SK-N-SH (cell line): ENCODE data around the gene TRMT44. TPM values are rescaled to one million over a fixed set of nuclear protein-coding genes. Genes with fewer than 3 reads are reported as not detected.

Experiments
- CTCF ChIA-PET: fragments of 300-600, 350-600 bp; formaldehyde crosslinking; extraction: SDS; loops from one replicate; lab custom pipeline; 2021; lab: Yijun Ruan, JAX
- POLR2A ChIA-PET: fragments of 350-600 bp; sonication (Branson Sonifier 250); formaldehyde crosslinking; extraction: SDS; loops from one replicate; lab custom pipeline; 2020; ENCODE audit warnings: antibody characterized with exemption, inconsistent platforms; lab: Yijun Ruan, JAX
- DNase-seq: peaks from one replicate; pipeline ENCODE4 v3.0.0; 2012
- H2AFZ ChIP-seq: fragments of 200-600 bp; sonication (generic); 2 replicates; pipeline ENCODE4 v1.8.1; 2016; ENCODE audit warnings: antibody characterized with exemption, mild to moderate bottlenecking, low read depth
- H3F3A ChIP-seq: fragments of 200-600 bp; sonication (generic); replicated peaks from 2 replicates; pipeline ENCODE3; 2016; ENCODE audit warnings: antibody characterized with exemption, mild to moderate bottlenecking; ENCODE audit not compliant: insufficient read depth
- H3K27ac ChIP-seq, 2 experiments: fragments of 200-500 bp in 1 of 2; fragments of 200-600 bp in 1 of 2; sonication (Bioruptor generic) in 1 of 2; sonication (generic), shearing (Covaris generic) in 1 of 2; 2 replicates each; pipeline versions ENCODE4 v1.5.1 to v1.6.1; 2014 to 2016; ENCODE audit warnings: low read depth in 2 of 2, inconsistent platforms in 1 of 2, low read length in 1 of 2, mild to moderate bottlenecking in 1 of 2, mixed read lengths in 1 of 2
- H3K27me3 ChIP-seq: fragments of 200-600 bp; sonication (generic), shearing (Covaris generic); 2 replicates; pipeline ENCODE4 v1.6.1; 2016; ENCODE audit warnings: mixed run types; ENCODE audit not compliant: insufficient read depth
- H3K36me3 ChIP-seq, 2 experiments: fragments of 200-500 bp in 1 of 2; fragments of 200-600 bp in 1 of 2; sonication (Bioruptor generic) in 1 of 2; sonication (generic) in 1 of 2; replicated peaks in 1 of 2; 2 replicates each; pipeline versions ENCODE3 to v1.5.1; 2014 to 2016; ENCODE audit warnings: low read length in 1 of 2, mild to moderate bottlenecking in 1 of 2; ENCODE audit not compliant: insufficient read depth in 2 of 2, control insufficient read depth in 1 of 2
- H3K4me1 ChIP-seq, 2 experiments: fragments of 200-500 bp in 1 of 2; fragments of 200-600 bp in 1 of 2; sonication (Bioruptor generic) in 1 of 2; sonication (generic), shearing (Covaris generic) in 1 of 2; 2 replicates each; pipeline versions ENCODE4 v1.5.1 to v1.6.1; 2014 to 2016; ENCODE audit warnings: low read depth in 1 of 2, low read length in 1 of 2, mixed run types in 1 of 2; ENCODE audit not compliant: insufficient read depth in 2 of 2, control insufficient read depth in 1 of 2
- H3K4me2 ChIP-seq: fragments of 200-600 bp; sonication (generic), shearing (Covaris generic); 2 replicates; pipeline ENCODE4 v1.6.1; 2017; ENCODE audit warnings: mixed run types
- H3K4me3 ChIP-seq, 2 experiments: fragments of 200-500 bp in 1 of 2; fragments of 200-600 bp in 1 of 2; sonication (Bioruptor generic) in 1 of 2; sonication (generic), shearing (Covaris generic) in 1 of 2; 2 replicates each; pipeline versions ENCODE4 v1.5.1 to v1.8.1; 2014 to 2016; ENCODE audit warnings: low read depth in 2 of 2, inconsistent platforms in 1 of 2, low read length in 1 of 2, mild to moderate bottlenecking in 1 of 2, mixed read lengths in 1 of 2, moderate library complexity in 1 of 2
- H3K79me2 ChIP-seq: fragments of 200-600 bp; sonication (generic); 2 replicates; pipeline ENCODE4 v1.8.1; 2017; ENCODE audit warnings: mild to moderate bottlenecking; ENCODE audit not compliant: insufficient read depth
- H3K9ac ChIP-seq: fragments of 200-600 bp; sonication (generic); 2 replicates; pipeline ENCODE4 v1.6.1; 2017; ENCODE audit warnings: mixed run types
- H3K9me2 ChIP-seq: fragments of 200-600 bp; sonication (generic); 2 replicates; pipeline ENCODE4 v1.6.1; 2017; ENCODE audit warnings: mixed run types
- H3K9me3 ChIP-seq: fragments of 200-600 bp; sonication (generic); 2 replicates; pipeline ENCODE4 v1.6.1; 2017; ENCODE audit warnings: mixed run types, mild to moderate bottlenecking, moderate library complexity
- H4K20me1 ChIP-seq: fragments of 200-600 bp; sonication (generic); 2 replicates; pipeline ENCODE4 v1.6.1; 2017; ENCODE audit warnings: mild to moderate bottlenecking, mixed run types; ENCODE audit not compliant: insufficient read depth
- ELF1 ChIP-seq: IDR thresholded peaks from 2 replicates; pipeline ENCODE4 v1.4.0; 2012
- EP300 ChIP-seq, 2 experiments: IDR thresholded peaks; 2 replicates each; pipeline versions ENCODE4 v1.4.0 to v1.6.1; 2012; ENCODE audit warnings: borderline replicate concordance in 1 of 2, low read depth in 1 of 2, low read length in 1 of 2
- EZH2phosphoT487 ChIP-seq: fragments of 200-600 bp; sonication (generic); IDR thresholded peaks from 2 replicates; pipeline ENCODE4 v1.6.1; 2017; ENCODE audit warnings: low read depth, mixed run types, mild to moderate bottlenecking, antibody characterized with exemption, moderate library complexity, borderline replicate concordance
- FOSL2 ChIP-seq: IDR thresholded peaks from 2 replicates; pipeline ENCODE4 v1.4.0; 2012; ENCODE audit warnings: low read depth, mild to moderate bottlenecking, moderate library complexity, borderline replicate concordance
- FOXJ3 ChIP-seq: sonication (generic); formaldehyde crosslinking; IDR thresholded peaks from 2 replicates; pipeline ENCODE4 v1.5.1; 2020; ENCODE audit warnings: mild to moderate bottlenecking, missing genetic modification reagents
- GATA2 ChIP-seq: sonication (generic); formaldehyde crosslinking; IDR thresholded peaks from 2 replicates; pipeline ENCODE4 v1.5.0; 2020; ENCODE audit warnings: mild to moderate bottlenecking, missing genetic modification reagents
- JUND ChIP-seq: IDR thresholded peaks from 2 replicates; pipeline ENCODE4 v1.4.0; 2012
- POLR2AphosphoS5 ChIP-seq: IDR thresholded peaks from 2 replicates; pipeline ENCODE4 v1.6.1; 2012; ENCODE audit warnings: low read depth, low read length
- RCOR1 ChIP-seq: fragments of 150-350 bp; IDR thresholded peaks from 2 replicates; pipeline ENCODE4 v1.6.1; 2017; ENCODE audit warnings: antibody characterized with exemption, low read length
- RXRA ChIP-seq: IDR thresholded peaks from 2 replicates; pipeline ENCODE4 v1.4.0; 2012; ENCODE audit warnings: low read depth, mild to moderate bottlenecking, borderline replicate concordance
- SMC3 ChIP-seq: IDR thresholded peaks from 2 replicates; pipeline ENCODE4 v1.6.1; 2012; ENCODE audit warnings: low read depth, low read length, improper control_type of control experiment
- TCF12 ChIP-seq: IDR thresholded peaks from 2 replicates; pipeline ENCODE4 v1.4.0; 2012
- WGBS: methylation state at CpG from one replicate; pipeline ENCODE4 v1.1.6; 2017; ENCODE audit warnings: low lambda C conversion rate; 5-methylcytosine and 5-hydroxymethylcytosine counted together
- polyA plus RNA-seq, 3 experiments: library from polyadenylated mRNA; depleted of rRNA; stranded (reverse); fragments of >200 nt; gene quantifications; 2 replicates each; pipeline ENCODE4 v1.2.3, GENCODE V29; 2012
- TF ChIP-seq, protein P1 (sequence below): fragments of 150-350 bp; IDR thresholded peaks from 2 replicates; pipeline ENCODE4 v1.6.1; 2017; ENCODE audit warnings: antibody characterized with exemption, low read length, low read depth, borderline replicate concordance
- TF ChIP-seq, protein P2 (sequence below): IDR thresholded peaks from 2 replicates; pipeline ENCODE4 v1.6.1; 2012; ENCODE audit warnings: mild to moderate bottlenecking, low read depth, low read length, moderate library complexity
- TF ChIP-seq, protein P3 (sequence below): IDR thresholded peaks from 2 replicates; pipeline ENCODE4; 2012
- TF ChIP-seq, protein P4 (sequence below): IDR thresholded peaks from 2 replicates; pipeline ENCODE4 v1.4.0; 2012; ENCODE audit warnings: low read depth
- TF ChIP-seq, protein P5 (sequence below): IDR thresholded peaks from 2 replicates; pipeline ENCODE4 v1.4.0; 2012; ENCODE audit warnings: low read depth, borderline replicate concordance

The TRMT44 gene
- polyA plus RNA-seq, 1 of the 3 experiments (the other 2 are of a cell fraction) = 6.0 TPM

DNA sequence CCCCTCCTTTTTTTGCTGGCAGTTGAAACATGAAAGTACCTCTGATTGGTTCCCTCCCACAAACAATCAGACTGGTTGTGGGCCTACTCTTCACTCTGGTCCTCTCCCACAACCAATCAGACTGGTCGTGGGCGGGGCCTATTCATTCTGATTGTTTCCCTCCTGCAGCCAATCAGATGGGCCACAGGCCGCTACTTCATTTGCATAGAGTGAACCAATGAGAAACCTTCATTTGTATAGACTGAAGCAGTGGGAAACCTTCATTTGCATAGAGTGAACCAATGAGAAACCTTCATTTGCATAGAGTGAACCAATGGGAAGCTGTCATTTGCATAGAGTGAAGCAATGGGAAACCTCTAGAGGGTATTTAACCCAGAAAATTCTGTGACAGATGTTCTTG is 55.2 kb downstream of the TRMT44 start:
- Histone ChIP-seq H3K4me3 (no peak overlapping the region), H3K4me1 (no peaks in the 10 kb centered on the region; a peak in 1 of 4 replicates), H2AFZ (no peak overlapping the region), H4K20me1 (no peaks in the 10 kb centered on the region), H3K9me3 (no peaks in the 10 kb centered on the region), H3K79me2 (no peaks in the 10 kb centered on the region), H3K27me3 (peaks cover 13% of the 10 kb centered on the region), H3K9ac (no peak overlapping the region), H3K27ac (no peak overlapping the region), H3K9me2 (no peaks in the 10 kb centered on the region), H3K36me3 (no peaks in the 10 kb centered on the region), H3F3A (no peaks in the 10 kb centered on the region), H3K4me2 (no peak overlapping the region)
- WGBS = 39% methylated on average over 3 of the region's 3 CpGs
- TF ChIP-seq, protein P1, sequence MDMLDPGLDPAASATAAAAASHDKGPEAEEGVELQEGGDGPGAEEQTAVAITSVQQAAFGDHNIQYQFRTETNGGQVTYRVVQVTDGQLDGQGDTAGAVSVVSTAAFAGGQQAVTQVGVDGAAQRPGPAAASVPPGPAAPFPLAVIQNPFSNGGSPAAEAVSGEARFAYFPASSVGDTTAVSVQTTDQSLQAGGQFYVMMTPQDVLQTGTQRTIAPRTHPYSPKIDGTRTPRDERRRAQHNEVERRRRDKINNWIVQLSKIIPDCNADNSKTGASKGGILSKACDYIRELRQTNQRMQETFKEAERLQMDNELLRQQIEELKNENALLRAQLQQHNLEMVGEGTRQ = no peak
- TF ChIP-seq POLR2AphosphoS5 (no peak), EP300 (IDR thresholded peaks at IDR 0.05; ENCODE audit: borderline replicate concordance in 1 of 2, low read depth in 1 of 2, low read length in 1 of 2) (no peak), JUND (no peak), EZH2phosphoT487 (no peak), SMC3 (no peak), ELF1 (no peak), RCOR1 (no peak), RXRA (no peak), GATA2 (CRISPR knock-in tag) (no peak), TCF12 (no peak), FOXJ3 (CRISPR knock-in tag) (no peak), FOSL2 (no peak)
- TF ChIP-seq, protein P2, sequence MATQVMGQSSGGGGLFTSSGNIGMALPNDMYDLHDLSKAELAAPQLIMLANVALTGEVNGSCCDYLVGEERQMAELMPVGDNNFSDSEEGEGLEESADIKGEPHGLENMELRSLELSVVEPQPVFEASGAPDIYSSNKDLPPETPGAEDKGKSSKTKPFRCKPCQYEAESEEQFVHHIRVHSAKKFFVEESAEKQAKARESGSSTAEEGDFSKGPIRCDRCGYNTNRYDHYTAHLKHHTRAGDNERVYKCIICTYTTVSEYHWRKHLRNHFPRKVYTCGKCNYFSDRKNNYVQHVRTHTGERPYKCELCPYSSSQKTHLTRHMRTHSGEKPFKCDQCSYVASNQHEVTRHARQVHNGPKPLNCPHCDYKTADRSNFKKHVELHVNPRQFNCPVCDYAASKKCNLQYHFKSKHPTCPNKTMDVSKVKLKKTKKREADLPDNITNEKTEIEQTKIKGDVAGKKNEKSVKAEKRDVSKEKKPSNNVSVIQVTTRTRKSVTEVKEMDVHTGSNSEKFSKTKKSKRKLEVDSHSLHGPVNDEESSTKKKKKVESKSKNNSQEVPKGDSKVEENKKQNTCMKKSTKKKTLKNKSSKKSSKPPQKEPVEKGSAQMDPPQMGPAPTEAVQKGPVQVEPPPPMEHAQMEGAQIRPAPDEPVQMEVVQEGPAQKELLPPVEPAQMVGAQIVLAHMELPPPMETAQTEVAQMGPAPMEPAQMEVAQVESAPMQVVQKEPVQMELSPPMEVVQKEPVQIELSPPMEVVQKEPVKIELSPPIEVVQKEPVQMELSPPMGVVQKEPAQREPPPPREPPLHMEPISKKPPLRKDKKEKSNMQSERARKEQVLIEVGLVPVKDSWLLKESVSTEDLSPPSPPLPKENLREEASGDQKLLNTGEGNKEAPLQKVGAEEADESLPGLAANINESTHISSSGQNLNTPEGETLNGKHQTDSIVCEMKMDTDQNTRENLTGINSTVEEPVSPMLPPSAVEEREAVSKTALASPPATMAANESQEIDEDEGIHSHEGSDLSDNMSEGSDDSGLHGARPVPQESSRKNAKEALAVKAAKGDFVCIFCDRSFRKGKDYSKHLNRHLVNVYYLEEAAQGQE = no peak
- TF ChIP-seq, protein P3, sequence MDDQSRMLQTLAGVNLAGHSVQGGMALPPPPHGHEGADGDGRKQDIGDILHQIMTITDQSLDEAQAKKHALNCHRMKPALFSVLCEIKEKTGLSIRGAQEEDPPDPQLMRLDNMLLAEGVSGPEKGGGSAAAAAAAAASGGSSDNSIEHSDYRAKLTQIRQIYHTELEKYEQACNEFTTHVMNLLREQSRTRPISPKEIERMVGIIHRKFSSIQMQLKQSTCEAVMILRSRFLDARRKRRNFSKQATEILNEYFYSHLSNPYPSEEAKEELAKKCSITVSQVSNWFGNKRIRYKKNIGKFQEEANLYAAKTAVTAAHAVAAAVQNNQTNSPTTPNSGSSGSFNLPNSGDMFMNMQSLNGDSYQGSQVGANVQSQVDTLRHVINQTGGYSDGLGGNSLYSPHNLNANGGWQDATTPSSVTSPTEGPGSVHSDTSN = no peak
- TF ChIP-seq, protein P4, sequence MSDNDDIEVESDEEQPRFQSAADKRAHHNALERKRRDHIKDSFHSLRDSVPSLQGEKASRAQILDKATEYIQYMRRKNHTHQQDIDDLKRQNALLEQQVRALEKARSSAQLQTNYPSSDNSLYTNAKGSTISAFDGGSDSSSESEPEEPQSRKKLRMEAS = no peak
- TF ChIP-seq, protein P5, sequence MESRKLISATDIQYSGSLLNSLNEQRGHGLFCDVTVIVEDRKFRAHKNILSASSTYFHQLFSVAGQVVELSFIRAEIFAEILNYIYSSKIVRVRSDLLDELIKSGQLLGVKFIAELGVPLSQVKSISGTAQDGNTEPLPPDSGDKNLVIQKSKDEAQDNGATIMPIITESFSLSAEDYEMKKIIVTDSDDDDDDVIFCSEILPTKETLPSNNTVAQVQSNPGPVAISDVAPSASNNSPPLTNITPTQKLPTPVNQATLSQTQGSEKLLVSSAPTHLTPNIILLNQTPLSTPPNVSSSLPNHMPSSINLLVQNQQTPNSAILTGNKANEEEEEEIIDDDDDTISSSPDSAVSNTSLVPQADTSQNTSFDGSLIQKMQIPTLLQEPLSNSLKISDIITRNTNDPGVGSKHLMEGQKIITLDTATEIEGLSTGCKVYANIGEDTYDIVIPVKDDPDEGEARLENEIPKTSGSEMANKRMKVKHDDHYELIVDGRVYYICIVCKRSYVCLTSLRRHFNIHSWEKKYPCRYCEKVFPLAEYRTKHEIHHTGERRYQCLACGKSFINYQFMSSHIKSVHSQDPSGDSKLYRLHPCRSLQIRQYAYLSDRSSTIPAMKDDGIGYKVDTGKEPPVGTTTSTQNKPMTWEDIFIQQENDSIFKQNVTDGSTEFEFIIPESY = no peak
- POLR2A ChIA-PET = no interaction called here
- no peak for DNase-seq
- CTCF ChIA-PET = no interaction called here
